ENCODE measurements around the gene PPP1R12B.
"Not testable (repeated sequence)": the region's sequence is repeated elsewhere in the genome, so short reads cannot be mapped to it uniquely, and the experiment has no call there.

Gene PPP1R12B

DNA sequence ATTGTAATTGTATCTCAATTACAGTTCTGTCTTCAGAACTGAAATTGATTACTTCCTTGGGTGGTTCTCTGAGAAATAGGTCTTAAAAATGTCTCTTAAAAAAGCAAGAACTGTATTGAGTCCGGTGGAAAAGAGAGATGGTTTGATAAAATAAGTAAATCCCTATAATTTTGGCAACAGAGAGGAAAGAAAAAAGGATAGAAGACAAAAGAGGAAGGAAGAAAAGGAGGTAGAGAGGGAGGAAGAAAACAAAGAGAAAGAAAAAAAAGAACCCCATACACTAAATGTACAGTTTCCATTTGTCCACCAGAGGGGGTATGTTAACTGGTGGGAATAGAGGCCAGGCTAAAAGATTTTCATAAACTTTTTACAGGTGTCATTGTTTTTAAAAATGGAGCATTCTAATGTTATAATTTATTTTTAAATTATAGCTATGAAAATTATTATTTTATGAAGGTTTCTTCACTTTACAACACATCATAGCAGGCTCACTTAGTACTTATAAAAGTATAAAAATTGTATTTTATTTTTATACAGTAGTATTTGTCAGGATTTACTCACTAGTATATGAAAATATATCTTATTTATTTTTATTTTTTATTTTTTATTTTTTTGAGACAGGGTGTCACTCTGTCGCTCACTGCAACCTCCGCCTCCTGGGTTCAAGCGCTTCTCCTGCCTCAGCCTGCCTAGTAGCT, 4.7 kb upstream of the PPP1R12B start:
- peak; percentile 48 for DNase-seq (ENCODE audit: low spot score)

DNA sequence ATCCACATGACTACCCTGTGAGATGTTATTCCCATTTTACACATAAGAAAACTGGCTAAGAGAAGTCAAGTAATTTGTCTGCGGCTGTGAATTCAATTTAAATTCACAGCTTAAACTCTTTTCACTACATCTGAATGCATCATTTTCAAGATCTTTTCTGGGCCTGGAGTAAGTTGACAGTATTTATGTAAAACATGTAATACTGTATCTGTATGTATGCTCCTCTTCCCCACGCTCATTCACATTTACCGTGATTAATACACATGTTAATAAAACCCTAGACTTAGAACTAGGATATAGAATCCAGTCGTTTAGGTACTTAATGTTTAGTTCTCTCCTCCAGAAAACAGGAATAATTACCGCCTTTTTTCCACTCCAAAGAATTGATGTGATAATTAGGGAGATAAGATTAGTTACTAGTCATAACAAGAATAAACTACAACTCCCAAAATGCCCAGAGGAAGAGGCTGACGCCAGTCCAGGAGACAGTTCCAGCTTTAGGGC, 442 bp upstream of the PPP1R12B start:
- DNase-seq (ENCODE audit: low spot score) = no peak

DNA sequence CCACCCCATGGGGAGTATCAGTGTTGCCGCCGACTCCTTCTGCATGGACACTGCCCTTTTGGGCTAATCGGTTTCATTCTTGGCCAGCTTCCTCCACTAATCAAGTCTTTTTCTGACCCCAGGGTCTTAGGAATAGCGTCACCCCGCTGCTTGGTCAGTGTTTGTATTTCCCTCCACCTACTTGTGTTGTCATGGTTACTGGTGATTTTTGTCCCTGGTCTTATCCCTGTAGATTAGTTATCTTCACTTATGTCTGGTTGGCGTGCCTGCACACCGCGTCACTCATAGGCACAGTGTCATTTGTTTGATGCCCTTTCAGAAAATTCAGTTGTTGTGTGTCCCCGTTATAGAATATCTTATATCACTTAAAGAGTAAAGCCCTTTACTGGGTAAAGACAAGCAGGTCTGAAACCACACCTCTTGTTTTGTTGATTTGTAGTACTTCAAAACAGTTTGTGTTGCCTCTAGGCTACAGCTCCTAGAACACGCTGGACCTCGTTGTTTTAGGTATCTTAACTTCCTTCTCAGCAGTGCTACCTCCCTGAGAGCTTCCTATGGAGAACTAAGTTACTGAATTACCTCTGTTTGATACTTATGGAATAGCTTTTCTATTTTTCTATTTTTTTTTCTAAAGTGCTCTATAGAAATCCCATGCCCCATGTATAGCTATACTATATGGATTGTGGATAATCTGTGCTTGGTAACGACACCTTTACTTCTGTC, 868 bp downstream of the PPP1R12B start:
- DNase-seq (ENCODE audit: low spot score) = peak; percentile 41

DNA sequence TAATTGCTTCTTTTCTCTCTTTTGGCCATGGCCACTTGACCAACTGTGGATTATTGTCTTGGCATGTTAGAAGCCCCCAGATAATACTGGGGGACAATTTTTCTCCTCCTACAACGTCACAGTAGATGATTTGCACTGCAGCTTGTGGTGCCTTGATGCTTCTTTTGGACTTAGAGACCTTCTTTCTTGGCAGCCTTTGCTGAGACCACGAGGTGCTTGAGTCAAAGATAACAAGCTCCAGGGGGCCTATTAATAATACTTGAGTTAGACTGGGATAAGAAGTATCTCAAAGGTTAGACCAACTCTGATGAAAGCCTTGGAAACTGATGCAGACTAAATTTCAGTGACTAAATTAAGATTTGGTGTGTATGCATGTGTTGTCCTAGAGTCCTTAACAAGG, 3.2 kb downstream of the PPP1R12B start:
- no peak for DNase-seq (ENCODE audit: low spot score)

DNA sequence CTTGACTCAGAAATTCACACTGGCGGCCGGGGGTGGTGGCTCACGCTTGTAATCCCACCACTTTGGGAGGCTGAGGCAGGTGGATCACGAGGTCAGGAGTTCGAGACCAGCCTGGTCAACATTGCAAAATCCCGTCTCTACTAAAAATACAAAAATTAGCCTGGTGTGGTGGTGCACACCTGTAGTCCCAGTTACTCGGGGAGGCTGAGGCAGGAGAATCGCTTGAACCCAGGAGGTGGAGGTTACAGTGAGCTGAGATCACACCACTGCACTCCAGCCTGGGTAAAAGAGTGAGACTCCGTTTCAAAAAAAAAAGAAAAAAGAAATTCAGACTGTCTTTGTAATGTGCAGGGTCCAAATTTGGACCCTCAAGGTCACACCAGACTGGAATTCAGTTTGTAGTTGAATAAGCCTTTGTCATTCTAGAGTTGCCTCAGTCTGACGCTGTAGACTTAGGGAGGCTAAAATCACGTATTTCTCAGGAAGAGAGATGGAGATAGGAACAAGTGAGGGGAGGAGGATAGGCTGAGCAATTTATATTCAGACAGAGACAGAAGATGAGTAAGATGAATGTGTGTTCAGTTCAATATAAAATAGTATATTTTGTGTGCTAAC, 4.2 kb downstream of the PPP1R12B start:
- not testable (repeated sequence) for DNase-seq (ENCODE audit: low spot score)

DNA sequence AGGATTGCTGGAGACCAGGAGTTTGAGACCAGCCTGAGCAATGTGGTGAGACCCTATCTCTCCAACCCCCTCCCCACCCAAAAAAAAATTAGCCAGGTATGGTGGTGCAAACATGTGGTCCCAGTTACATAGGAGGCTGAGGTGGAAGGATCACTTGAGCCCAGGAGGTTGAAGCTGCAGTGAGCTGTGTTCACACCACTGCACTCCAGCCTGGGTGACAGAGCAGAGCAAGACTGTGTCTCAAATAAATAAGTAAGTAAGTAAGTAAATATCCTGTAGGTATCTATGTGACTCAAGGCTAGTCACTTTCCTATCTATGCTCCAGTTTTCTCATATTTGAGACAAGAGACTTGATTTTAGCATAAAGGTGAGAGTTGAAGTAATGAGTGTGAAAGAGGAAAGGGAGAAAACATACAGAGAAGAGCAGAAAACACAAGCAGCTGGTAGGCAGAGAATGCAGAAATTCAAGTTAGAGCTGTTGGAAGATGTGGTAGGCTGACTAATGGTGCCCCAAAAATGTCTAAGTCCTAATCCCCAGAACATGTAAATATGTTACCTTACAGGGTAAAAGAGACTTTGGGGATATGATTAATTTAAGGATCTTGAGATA, 7.5 kb downstream of the PPP1R12B start:
- no peak for DNase-seq (ENCODE audit: low spot score)

DNA sequence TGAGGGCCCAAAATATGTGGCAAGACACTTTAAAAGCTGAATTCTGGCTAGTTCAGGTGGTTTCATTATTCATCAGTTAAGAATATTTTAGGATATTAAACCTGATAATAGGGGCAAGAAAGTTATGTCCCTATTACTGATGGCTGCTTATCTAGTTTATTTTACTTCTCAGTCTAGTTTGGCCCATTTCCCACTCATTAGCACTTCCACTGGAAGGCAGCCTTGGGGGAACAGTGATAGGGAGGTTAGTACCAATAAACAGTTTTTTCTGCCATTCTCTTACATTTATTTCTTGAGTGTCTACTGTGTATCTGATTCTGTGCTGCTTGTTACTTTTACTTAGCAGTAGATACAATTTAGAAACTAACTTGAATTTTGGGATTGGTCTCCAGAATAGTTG, 9.0 kb downstream of the PPP1R12B start:
- no peak for DNase-seq (ENCODE audit: low spot score)

DNA sequence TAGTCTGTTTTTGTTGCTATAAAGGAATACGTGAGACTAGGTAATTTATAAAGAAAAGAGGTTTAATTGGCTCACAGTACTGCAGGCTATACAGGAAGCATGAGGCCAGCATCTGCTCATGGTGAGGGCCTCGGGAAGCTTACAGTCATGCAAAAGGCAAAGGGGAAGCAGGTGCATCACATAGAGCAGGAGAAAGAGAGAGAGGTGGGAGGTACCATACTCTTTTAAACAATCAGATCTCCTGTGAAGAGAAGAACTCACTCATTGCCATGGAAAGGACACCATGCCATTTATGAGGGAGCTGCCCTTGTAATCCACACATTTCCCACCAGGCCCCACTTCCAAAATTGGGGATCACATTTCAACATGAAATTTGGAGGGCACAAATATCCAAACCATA, 12.7 kb downstream of the PPP1R12B start:
- no peak for DNase-seq (ENCODE audit: low spot score)

DNA sequence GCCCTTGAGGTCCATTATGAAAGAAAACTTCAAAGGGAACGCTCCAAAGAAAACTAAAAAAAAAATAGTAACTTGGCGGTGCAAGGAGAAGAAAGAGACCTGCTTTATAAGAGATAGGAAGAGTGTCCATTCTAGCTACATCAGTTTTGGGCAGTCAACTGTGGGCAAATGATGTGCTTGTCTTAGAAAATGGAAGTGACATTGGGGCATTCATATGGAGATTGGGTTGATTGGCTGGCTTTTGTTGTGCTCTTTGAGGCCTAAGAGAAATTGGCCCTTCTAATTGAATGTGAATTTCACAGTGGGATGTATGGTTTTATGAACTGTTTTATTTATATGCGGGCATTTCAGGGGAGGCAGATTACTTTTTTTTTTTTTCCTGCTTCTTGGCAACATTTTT, 13.2 kb downstream of the PPP1R12B start:
- no peak for DNase-seq (ENCODE audit: low spot score)

DNA sequence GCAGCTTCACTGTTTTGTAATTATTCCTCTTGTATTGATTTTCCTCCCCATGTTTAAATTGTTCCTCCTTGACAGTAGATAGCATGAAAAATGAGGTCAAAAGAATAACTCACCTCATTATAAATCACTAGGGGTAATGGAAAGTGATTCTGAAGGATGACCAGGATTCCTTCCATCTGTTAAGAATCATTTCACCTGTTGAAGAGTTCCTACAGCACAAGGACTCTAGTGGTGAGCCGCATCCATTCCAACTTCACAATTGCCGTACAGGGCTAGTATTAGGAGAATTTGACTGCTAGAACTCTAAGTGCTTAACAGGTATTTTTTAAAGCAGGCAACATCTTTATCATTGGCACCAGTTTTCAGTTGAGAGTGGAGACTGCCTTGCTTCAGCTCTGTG, 13.7 kb downstream of the PPP1R12B start:
- DNase-seq (ENCODE audit: low spot score) = no peak

DNA sequence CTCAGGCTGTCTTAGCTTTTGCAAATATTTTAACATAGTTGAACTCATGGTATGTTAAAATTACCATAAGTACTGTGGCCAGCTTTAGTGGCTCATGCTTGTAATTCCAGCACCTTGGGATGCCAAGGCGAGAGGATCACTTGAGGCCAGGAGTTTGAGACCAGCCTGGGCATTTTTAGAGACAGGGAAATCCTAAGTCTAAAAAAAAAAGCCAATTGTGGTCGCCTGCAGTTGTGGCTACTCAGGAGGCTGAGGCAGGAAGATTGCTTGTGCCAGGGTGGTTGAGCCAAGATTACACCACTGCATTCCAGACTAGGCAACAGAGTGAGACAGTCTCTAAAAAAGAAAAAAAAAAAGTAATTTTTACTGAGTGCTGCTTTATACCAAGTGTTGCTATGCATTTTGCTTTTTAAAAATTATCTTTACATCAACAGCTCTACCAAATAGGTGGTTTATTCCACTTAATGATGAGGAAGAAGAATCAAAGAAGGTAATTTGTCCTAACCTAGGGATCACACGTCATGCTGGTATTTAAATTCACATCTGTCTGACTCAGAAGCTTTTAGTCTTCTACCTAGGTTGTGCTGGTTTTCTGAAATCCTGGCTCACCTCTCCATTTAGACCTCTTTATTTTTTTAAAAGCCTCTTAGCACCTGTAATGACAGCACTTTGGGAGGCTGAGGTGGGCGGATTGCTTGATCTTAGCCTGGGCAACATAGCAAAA, 16.8 kb downstream of the PPP1R12B start:
- DNase-seq (ENCODE audit: low spot score) = peak; percentile 55

DNA sequence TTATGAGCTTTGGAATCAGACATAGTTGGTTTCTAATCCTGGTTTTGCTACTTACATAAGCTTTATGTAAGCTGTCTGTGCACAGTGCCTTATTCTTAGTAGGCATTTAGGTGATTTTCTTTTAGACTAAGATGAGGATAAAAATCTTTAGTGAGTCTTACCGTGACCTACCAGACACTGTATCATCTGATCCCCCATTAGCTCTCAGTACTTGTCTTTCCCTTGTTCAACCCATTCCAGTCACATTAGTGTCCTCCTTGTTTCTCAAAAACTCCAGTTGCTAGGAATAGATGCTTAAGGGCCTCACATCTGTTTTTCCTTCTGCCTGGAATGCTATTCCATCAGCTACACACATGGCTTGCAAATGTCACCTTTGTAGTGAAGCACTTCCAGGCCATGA, 18.8 kb downstream of the PPP1R12B start:
- DNase-seq (ENCODE audit: low spot score) = peak; percentile 72

DNA sequence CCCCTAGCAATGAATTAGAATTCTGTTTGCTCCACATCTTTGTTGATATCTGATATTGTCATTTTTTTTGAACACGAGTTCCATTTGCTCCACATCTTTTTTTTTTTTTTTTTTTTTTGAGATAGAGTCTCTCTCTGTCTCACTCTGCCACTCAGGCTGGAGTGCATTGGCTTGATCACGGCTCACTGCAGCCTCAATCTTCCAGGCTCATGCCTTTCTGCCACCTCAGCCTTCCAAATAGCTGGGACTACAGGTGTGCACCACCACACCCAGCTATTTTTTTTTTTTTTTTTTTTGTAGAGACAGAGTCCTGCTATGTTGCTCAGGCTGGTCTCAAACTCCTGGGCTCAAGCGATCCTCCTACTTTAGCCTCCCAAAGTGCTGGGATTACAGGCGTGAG, 22.4 kb downstream of the PPP1R12B start:
- not testable (repeated sequence) for DNase-seq (ENCODE audit: low spot score)

DNA sequence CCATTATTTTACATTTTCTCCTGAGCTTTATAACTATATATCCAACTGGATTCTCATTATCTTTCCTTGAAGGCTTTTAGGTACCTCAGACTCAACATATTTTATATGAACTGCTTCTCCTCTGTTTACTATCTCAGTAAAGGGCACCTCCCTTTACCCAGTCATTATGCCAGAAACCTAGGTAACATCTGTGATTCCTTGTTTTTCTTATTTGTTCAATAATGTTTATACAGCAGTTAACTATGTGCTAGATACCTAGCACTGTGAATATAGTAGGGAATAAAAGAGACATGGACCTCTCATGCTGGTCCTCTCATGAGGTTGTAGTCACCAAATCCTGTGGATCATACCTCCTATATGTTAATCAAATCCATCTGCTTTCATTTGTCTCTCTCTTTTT, 25.6 kb downstream of the PPP1R12B start:
- DNase-seq (ENCODE audit: low spot score) = no peak

DNA sequence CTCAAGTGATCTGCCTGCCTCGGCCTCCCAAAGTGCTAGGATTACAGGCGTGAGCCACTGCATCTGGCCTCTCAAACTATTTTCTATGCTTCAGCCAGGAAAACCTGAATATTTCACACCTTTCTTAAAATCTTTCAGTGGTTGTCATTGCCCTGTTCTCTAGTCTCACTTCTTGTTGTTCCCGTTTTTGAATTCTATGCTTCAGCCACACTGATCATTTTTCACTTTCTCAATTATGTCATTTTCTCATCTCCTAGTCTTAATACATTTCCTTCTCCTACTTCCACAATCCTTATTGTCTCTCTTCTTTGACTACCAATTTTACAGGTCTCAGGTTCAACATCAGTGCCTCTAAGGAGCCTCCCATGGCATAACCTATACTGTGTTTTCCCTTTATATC, 26.7 kb downstream of the PPP1R12B start:
- DNase-seq (ENCODE audit: low spot score) = not testable (repeated sequence)

DNA sequence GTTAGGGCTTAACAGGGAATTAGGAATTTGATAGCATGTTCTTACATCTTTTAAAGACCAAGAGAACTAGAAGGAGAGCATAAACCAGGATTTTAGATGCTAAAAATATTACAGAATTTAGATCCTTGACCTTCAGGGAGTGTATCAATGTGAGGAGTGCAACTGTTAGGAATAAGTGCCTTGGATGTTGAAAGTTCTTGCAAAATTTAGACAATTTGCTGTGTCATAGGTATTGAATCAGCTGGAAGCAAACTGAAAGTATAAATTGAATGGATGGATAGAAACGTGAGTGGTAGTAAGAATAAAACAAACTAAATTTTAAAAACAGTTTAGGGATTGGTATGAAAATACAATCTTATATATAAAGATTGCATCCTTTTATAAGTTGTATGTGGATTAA, 27.7 kb downstream of the PPP1R12B start:
- peak; percentile 29 for DNase-seq (ENCODE audit: low spot score)

DNA sequence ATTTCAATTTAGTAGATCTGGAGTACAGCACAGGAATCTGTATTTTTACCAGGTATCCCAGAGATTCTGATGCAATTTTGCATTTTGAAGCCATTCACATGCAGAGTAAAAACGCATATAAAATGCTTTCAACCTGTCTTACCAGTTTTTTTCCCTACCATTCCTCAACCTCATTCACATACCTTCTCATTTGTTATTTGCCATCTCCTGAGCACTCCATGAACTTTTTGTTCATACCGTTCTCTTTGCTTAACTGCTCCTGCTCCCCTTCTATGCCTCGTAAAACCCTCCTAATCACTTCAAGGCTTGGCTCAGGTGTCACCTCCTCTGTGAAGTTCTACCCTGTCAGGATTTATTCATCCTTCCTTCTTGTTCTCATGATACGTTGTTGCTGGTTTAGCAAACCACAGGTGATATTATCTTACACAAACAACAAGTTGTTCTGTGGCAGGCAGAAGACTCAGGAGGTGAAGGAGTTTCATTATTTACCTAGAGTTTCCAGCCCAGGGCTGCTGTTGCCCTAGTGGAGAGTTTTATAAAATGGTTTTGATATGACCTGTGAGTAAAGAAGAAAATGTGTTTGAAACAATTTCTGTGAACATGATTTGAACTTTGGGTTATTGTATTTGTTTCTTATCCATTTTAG, 31.5 kb downstream of the PPP1R12B start:
- not testable (repeated sequence) for DNase-seq (ENCODE audit: low spot score)

DNA sequence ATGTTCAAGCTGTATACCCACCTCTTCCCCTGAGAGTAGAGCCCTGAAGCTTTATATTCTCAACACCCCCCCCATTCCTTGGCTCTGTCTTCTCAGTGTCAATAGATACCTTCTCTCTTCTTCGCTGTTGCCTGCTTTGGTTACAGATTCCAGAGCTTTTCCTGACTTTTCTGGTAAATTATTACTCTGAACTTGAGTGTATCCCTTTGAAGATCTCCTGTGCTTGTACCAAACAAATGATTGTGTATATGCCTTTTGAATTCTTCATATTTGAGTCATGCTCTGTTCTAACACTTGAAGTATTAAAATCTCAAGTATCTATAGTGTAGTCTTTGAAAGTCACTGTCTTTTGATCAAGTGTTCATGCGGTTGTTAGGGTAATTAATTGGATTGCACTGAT, 32.0 kb downstream of the PPP1R12B start:
- DNase-seq (ENCODE audit: low spot score) = not testable (repeated sequence)

DNA sequence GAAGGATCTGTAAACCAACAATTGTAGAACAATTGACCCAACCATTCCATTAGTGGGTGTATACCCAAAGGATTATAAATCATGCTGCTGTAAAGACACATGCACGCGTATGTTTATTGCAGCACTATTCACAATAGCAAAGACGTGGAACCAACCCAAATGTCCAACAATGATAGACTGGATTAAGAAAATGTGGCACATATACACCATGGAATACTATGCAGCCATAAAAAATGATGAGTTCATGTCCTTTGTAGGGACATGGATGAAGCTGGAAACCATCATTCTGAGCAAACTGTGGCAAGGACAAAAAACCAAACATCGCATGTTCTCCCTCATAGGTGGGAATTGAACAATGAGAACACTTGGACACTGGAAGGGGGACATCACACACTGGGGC, 33.4 kb downstream of the PPP1R12B start:
- DNase-seq (ENCODE audit: low spot score) = not testable (repeated sequence)

DNA sequence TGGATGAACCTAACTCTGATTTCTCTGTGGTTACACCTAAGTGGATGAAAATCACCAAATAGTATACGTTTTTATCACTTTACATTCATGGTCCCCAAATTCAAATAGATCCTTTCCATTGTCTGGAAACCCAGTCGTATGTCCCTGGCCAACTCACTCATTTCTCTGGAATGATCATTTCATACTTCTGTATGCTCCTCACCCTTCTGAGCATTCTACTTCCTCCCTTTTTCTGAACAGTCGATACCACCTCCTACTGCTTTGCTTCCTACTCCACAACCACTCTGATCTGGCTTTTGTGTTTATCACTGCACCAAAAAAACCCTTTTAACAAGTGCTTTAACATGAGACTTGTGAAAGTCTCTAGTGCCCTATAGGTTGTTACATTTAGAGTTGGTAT, 47.3 kb downstream of the PPP1R12B start:
- DNase-seq (ENCODE audit: low spot score) = peak; percentile 75

DNA sequence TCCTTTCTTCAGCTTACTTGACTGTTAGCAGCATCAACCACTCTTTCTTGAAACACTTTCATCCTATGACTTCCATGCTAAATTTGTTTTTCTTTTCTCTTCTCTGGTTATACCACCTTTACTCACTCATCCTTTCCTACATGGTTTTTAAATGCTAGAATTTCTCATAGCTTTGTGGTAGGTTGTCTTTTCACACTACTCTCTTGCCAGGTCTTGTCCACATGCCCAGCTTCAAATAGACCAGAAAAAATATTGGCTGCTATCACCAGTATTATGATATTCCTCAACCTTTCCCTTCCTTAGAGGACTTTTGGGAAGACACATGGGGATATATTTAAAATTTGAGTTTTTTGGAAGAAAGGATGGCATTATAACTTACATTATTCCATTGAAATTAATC, 48.8 kb downstream of the PPP1R12B start:
- DNase-seq (ENCODE audit: low spot score) = no peak

DNA sequence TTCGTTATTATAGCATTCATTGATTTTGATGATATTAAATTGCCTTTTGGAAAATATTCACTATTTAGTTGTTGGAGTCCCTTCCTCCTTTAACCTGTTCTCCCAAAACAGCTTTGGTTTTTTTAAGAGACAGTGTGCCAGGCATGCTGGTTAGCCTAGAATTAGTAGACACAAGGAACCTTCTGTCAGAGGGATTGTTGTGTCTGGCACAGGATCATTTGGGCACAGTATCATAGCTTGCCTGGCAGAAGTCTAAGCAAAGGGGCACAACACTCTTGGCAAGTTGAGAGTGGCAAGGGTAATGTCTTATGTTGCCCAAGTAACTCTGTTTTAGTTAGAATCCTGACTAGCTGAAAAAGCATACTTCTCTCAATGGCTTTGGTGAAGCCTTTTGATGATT, 49.9 kb downstream of the PPP1R12B start:
- DNase-seq (ENCODE audit: low spot score) = not testable (repeated sequence)

All from GM03348 (cell line).